Left cardiac atrium (tissue), 4 donors: ENCODE measurements around the gene CREB1. TPM values are rescaled to one million over a fixed set of nuclear protein-coding genes. Genes with fewer than 3 reads are reported as not detected.
"Not testable (repeated sequence)": the region's sequence is repeated elsewhere in the genome, so short reads cannot be mapped to it uniquely, and the experiment has no call there.

ENCODE experiments used
- ATAC-seq, 2 donors: fragments of 200-7000 bp; cut with Tn5 transposase; one replicate each; pipeline ENCODE4 v1.9.1; 2020; ENCODE audit warnings: mild to moderate bottlenecking in 2 of 2, moderate library complexity in 2 of 2
- DNase-seq: peaks from one replicate; pipeline ENCODE4 v3.0.0-alpha.2; 2020
- intact Hi-C, 2 donors: fragments of 100-400 bp; cut with DNase I; formaldehyde crosslinking; loops; one replicate each; pipeline versions ENCODE4 v1.14.1 to v1.15.1; 2022 to 2023
- total RNA-seq, 2 donors: library from RNA; stranded (reverse); fragmentation: NEBNext Ultra II Directional; extraction: Animal tissue kit (Norgen Biotek cat#: 25700); gene quantifications; one replicate each; pipeline ENCODE4 v1.2.1, GENCODE V29; 2021
- donor health status: DM: no; HTN: yes; CAD: no.
- donor health status: DM: no; HTN: yes; CAD: no; lungs with severe emphysema.
- donor health status: DM: yes; HTN: yes; CAD: no.
- donor health status: Dilated cardiomyopathy.

CREB1 gene
- total RNA-seq, 2 donors from 2014 or later = 40.4 to 40.6 TPM

GRCh38 chr2:207629553-207629952 lies 99.8 kb downstream of the CREB1 start:
- DNase-seq = no peak
- intact Hi-C loops = loop anchor here (5.0 to 10.0 kb wide), 5 partner anchors 83 to 125 kb away; partner anchors contain the start of genes CCNYL1 (in 2 of the 2) and CREB1 (in 1 of the 2)

DNA sequence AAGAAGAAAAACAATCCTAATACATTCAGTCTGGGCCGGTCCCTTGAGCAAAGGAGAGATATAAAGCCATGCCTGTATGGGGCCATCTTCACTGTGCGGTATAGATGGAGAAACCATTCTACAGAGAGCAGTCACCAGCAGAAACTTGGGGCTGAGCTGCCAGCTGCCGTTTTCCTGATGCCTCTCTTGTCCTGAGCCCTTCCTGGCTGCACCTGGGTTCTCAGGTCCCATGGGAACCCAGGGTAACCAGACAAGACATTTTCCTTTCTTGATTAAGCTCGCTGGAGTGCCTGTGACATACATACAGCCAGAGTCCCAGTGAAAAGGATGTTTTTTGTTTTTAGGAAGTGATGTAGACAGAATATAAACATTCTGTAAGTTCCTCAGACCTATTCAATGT lies 100.7 kb downstream of the CREB1 start:
- no peak for DNase-seq
- intact Hi-C loops = no loop called here
- no peak for ATAC-seq

More at GRCh38 chr2:207629553-207629952, 99.8 kb downstream of the CREB1 start:
- ATAC-seq = no peak

GRCh38 chr2:207632575-207633493 lies 103.1 kb downstream of the CREB1 start:
- intact Hi-C loops = no loop called here
- DNase-seq (no peak), ATAC-seq (peak in 1 of 2 donors; percentile 83)

- intact Hi-C loops = no loop called here
- ATAC-seq (no peak), DNase-seq (no peak)
Measured at GRCh38 chr2:207633686-207634085, 103.9 kb downstream of the CREB1 start.

DNA sequence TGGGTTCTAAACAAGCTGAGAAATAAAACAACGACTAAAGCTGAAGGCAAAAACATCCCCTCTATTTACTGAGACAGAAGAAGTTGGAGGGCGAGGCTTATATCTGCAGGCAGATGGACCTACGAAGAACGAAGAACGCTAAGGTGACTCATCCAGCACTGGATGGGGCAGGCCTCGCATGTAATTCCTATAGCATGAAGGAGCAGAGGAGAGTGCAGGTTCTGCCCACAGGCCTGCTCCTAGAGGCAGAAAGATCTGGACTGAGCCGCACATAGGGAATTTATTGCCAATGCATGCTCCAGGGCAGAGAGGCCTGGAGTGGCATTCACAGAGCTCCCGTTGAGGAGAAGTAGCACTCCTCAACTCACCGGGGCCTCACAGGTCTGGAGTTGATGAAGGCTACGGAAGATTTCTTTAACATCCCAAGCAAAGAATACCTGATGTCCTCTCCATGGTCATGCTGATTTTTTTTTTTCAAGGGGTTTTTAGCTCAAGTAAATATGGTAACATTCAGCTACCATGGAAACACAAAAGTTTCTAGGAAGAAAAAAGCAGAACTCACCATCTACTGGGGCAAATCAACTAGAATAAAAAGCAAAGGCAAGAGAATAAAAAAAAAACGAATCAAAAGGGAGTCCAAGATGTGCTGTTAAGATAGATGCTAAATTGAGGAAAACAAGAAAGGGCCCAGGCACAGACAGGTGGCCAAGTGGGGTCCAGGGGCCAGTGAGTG lies 105.9 kb downstream of the CREB1 start:
- intact Hi-C loops = no loop called here
- ATAC-seq (no peak), DNase-seq (no peak)

- DNase-seq, intact Hi-C loops, ATAC-seq: not testable (repeated sequence)
Measured at GRCh38 chr2:207639288-207639687, 109.5 kb downstream of the CREB1 start.

DNA sequence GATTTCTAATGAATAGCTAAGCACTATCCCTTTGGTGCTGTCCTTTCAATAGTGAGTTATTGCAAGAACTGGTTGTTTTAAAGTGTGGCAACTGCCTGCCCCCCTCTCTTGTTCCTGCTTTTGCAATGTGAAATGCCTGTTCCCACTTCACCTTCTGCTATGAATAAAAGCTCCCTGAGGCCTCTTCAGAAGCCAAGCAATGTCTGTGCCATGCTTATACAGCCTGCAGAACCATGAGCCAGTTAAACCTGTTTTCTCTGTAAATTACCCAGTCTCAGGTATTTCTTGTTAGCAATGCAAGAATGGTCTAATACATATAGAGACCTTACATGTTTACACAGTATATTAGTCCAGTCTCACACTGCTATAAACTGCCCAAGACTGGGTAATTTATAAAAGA lies 110.4 kb downstream of the CREB1 start:
- intact Hi-C loops = no loop called here

DNA sequence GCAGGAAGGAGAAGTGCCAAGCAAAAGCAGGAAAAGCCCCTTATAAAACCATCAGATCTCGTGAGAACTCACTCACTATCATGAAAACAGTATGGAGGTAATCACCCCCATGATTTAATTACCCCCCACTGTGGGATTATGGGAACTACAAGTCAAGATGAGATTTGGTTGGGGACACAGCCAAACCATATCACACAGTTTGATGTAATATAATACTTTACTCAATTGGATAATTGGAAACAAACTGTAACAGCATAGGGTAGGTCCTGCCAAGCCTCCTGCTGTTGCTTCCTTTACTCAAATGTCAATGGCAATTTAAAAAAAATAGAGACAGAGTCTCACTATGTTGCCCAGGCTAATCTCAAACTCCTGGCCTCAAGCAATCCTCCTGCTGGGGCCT lies 110.9 kb downstream of the CREB1 start:
- intact Hi-C loops = no loop called here
- DNase-seq (no peak), ATAC-seq (no peak)

More for the DNA sequence above, 110.4 kb downstream of the CREB1 start:
- ATAC-seq = no peak
- DNase-seq = no peak

DNA sequence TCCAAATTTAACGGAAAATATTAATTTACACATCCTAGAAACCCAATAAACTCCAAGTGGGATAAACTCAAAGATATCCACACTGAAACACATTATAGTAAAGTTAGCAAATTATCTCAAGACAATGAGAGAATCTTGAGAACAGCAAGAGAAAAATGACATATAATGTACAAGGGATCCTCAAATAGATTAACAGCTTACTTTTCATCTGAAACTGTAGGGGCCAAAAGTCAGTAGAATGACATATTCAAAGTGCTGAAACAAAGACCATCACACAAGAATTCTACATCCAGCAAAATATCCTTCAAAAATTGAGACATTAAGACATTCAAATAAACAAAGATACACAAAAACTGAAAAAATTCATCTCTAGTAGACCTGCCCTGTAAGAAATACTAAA lies 114.1 kb downstream of the CREB1 start:
- intact Hi-C loops = no loop called here
- ATAC-seq (no peak), DNase-seq (no peak)

DNA sequence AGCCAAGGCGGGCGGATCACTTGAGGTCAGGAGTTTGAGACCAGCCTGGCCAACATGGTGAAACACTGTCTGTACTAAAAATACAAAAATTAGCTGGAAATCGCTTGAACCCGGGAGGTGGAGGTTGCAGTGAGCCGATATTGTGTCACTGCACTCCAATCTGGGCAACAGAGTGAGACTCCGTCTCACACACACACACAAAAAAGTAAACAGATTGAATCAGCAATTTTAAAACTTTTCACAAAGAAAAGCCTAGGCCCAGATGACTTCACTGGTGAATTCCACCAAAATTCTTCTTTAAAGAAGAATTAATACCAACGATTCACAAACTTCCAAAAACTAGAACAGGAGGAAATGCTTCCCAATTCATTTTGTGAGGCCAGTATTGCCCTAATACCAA lies 116.8 kb downstream of the CREB1 start:
- intact Hi-C loops, ATAC-seq, DNase-seq: not testable (repeated sequence)

Other genes with a start within 250 kb of the CREB1 start
- 10 to 100 TPM; 11.9 to 14.5 TPM for gene METTL21A, start 95.4 kb downstream of the CREB1 start, total RNA-seq
- 10 to 100 TPM; 10.5 to 20.4 TPM for gene CCNYL1, start 181.7 kb downstream of the CREB1 start, total RNA-seq
- 1 to 10 TPM; 4.9 to 5.0 TPM for gene FZD5, start 239.9 kb downstream of the CREB1 start, total RNA-seq